Measurements from ENCODE around the gene PSMD12.
"Not testable (repeated sequence)": the region's sequence is repeated elsewhere in the genome, so short reads cannot be mapped to it uniquely, and the experiment has no call there.

Gene PSMD12

GRCh38 chr17:67366193-67367157, at the start of gene PSMD12:
Gene PSMD12, minus strand, starts transcription at chr17:67366577. Its CDS starts 58 bp downstream, at chr17:67366519.
- DNase-seq, result peak; percentile 98

- peak; percentile 1 for DNase-seq
Measured at GRCh38 chr17:67415291-67415690, 48.9 kb upstream of the PSMD12 start.

DNA sequence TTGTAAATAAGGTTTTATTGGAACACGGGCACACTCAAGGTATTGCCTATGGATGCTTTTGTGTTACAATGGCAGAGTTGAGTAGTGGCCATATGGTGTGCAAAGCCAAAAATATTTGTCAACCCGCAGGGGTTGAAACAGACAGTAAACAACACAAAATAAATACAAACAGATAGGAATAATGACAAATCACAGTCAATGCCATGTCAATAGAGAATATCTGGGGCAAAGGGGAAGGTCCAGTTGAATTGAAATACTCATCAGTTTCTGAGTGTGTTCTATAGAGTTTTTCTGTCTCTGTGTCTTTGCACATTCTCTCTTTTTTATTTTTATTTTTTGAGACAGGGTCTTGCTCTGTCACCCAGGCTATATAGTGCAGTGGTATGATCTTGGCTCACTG, 48.2 kb upstream of the PSMD12 start:
- DNase-seq, result no peak

GRCh38 chr17:67414130-67414529, 47.8 kb upstream of the PSMD12 start:
- no peak for DNase-seq

DNA sequence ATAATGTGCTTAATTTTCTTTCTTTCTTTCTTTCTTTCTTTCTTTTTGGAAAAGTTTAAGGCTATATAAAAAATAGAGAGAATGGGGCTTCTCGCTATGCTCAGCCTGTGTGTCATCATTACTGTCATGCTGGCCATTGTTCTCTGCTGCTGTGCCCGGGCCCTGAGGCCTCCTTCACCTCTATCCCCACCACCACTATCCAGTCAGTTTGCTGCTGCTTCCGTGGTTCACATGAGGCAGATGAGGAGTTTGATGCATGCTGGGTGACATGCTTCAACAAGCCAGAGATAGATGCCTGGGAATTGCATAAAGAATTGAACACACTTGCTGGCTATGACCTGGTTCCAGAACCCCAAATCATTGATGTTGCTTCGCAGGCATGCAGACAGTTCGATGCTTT, 47.0 kb upstream of the PSMD12 start:
- DNase-seq, result peak; percentile 21

DNA sequence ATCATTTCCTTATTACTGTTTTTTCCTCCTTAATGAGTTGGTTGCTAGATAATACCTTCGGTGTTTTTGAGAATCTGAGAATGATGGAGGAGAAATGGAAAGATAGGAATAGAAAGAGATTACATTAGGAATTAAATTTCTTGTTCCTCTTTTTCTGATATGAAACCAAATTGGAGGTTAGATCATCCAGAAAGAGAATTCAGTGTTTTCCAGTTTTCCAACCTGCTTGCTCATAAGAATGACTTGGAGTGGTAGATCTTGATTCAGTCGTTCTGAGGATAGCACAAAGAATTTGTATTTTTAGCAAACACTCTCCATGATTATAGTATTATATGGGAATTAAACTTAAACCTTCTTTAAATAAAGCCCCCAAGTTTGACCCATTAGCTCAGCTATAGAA, 46.6 kb upstream of the PSMD12 start:
- no peak for DNase-seq

DNA sequence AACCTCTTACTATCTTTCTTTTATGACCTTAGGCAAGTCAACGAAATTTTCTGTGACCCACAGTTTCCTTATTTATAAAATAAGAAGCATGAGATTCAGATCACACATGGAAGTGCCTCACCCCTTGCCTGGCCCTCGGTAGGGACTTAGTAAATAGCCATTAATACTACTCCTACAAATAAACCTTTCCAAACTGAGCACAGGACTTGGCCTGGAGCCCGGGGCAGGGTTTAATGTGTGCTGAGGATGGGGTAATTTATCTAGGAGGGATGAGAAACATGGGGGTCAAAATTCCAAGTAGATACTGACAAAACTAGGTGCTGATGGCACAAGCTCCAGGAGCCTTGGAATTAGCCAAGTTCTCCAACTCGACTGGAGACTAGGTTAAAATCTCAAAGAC, 45.7 kb upstream of the PSMD12 start:
- peak; percentile 36 for DNase-seq

GRCh38 chr17:67411397-67411796, 45.0 kb upstream of the PSMD12 start:
- DNase-seq, result peak; percentile 37

DNA sequence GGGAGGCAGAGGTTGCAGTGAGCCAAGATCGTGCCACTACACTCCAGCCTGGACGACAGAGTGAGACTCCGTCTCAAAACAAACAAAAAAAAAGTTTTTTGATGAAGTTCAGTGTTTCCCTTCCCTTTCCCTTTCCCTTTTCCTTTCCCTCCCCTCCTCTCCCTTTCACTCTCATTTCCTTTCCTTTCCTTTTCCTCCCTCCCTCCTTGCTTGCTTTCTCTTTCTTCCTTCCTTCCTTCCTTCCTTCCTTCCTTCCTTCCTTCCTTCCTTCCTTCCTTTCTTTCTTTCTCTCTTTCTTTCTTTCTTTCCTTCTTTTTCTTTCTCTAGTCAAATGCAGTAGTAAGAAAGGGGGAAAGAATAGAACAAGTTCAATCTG, 42.1 kb upstream of the PSMD12 start:
- not testable (repeated sequence) for DNase-seq

- DNase-seq, result peak; percentile 12
Measured at GRCh38 chr17:67403483-67403882, 37.1 kb upstream of the PSMD12 start.

DNA sequence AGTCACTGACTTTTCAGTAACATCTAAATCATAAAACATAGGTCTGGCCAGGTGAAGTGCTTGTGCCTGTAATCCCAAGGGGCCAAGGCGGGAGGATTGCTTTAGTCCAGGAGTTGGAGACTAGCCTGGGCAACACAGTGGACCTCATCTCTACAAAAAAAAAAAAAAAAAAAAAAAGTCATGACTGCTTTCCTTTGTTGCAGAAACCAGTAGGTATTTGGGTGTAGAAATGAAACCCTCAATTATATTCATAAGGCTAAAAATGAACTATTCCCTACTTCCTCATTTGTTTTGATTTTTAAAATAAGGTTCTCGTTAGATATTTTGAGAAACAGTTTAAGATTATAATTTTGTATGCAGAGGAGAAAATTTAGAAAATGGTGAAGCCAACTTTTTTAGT, 36.7 kb upstream of the PSMD12 start:
- DNase-seq, result peak; percentile 19

DNA sequence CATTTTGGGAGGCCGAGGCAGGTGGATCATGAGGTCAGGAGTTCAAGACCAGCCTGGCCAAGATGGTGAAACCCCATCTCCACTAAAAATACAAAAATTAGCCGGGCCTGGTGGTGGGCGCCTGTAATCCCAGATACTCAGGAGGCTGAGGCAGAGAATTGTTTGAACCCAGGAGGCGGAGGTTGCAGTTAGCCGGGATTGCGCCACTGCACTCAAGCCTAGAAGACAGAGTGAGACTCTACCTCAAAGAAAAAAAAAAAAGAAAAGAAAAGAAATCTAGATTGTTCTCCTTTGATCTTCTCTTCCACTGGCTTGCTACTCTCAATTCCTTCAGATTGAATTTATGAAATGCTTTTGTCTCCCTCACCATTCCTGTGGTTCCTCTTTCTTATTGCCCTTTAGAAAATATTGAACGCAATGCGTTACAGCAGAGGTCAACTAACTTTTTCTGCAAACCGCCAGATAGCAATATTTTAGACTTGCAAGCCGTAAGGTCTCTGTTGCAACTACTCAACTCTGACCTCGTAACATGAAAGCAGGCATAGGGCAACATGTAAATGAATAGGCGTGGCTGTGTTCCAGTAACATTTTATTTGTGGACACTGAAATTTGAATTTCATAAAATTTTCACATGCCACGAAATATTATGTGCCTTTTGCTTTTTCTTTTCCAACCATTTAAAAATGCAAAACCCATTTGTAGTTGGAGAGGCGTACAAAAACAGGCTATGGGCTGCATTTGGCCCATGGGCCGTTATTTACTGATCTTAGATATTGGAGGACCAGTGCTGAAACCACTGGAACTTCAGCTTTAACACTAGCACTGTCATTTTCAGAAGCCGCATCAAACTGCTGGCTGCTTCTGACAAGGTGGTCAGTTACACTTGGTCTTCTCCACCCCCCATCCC, 35.5 kb upstream of the PSMD12 start:
- peak; percentile 36 for DNase-seq

GRCh38 chr17:67401106-67401505, 34.7 kb upstream of the PSMD12 start:
- peak; percentile 37 for DNase-seq

DNA sequence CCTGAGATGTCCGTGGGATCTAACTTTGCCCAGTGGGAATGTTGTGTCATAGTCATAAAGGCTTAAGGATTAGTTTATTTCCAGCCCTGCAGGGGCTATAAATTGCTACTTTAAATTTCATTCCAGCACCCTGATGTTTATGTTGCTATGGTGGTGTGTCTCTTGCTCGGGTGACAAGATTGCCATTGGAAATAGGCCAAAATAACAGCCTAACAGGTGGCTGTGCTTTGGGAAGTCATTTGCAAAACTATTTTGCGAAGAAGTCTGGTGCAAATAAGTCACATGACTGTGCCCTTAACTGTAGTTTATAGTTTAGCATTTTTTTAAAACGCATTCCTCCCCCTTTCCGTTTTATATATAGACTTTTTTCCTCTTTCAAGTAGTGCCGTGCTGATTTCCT, 33.8 kb upstream of the PSMD12 start:
- DNase-seq, result peak; percentile 19

DNA sequence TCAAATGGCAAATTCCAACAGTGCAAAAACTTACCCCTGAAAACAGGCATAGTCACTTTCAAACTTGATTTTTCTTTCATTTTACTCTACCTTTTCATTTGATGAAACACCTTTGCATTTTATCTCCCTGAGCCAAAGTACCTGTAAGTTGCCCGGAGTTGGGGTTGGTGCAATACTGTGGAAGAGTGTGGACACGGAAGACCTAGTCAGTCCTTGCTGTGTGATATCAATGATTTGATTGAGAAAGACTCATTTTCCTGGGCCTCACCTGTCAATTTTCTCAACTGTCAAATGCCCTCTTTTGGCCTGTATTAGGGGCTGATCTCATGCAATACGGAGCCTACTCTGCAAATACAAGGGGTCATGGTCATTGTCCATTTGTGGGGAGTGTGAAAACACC, 33.3 kb upstream of the PSMD12 start:
- peak; percentile 13 for DNase-seq

DNA sequence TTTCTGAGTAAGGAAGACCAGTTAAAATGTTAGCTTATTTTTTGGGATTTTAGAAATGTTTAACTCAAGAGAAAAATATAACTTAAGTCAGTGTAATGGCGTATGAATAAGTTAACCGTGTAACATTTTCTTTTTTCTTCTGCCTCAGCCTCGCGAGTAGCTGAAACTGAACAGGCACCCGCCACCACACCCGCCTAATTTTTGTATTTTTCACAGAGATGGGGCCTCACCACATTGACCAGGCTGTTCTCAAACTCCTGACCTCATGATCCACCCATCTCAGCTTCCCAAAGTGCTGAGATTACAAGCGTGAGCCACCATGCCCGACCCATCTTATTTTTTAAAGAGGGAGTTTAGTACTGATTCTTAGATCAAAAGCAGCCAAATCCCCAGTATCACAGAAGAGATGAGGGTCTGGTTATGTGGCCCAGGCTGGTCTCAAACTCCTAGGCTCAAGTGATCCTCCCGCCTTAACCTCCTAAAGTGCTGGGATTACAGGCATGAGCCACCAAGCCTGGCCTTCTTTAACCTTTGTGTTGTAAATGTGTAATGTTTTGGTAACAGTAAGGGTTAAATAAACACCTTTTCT, 27.5 kb upstream of the PSMD12 start:
- no peak for DNase-seq

- DNase-seq, result no peak
Measured at GRCh38 chr17:67392111-67392510, 25.7 kb upstream of the PSMD12 start.

DNA sequence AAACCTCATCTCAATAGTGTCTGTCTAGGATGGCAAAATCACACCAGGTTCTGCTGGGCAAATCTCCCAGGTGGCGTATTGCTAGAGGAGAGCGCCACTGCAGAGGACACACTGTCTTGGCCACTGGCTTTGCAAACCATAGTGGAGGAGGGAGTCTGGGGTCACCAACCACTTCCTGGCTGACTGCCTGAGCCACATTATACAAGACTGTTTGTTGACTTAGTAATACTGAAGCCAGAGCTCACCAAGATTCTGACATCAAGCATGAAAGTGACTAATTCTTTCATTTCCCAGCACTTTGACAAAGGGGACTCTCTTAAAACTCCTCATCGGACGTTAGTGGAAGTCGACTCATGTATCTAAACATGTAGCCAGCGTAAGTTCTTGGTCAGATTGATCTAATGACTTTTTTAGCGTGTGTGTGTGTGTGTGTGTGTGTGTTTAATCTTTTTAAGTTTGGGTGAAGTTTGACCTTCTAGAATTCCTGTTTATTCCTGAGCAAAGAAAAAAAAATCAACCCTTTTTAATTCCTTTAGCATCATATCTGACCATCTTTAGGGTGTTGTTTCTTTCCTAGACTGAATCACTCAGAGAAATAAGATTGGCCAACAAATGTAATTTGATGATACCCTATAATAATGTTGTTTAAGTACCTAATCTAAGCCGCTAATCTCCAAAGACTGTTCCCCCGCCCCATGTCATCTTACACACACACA, 24.4 kb upstream of the PSMD12 start:
- peak; percentile 83 for DNase-seq

DNA sequence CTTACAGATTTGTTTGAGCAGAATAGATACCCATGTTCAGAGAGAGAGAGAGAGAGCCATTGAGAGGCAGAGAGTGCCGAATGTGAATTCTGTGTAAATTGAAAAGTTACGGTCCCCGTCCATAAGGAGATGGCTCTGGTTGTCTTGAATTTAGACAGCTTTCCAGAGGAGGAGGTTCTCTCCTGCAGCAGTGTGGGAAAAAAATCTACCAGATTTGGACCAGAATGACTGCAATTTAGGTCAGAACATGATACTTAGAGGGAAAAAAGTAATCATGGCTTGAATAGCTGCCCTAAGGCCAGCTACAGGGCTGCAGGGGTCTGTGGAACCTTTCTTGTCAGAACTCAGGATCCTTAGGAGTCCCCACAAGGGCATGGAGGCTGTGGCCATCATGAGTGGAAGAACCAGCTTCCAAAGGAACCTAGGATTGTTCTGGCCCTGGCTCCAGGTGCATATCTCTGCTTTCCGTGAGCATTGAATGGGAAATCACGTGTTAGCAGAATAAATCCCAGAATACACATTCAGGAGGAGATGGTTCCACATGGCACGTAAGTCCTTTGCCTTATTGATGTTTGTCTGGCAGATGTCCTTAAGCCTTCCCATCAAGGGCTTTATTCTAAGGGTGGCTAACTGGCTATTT, 23.7 kb upstream of the PSMD12 start:
- no peak for DNase-seq

- peak; percentile 56 for DNase-seq
Measured at GRCh38 chr17:67388986-67389385, 22.6 kb upstream of the PSMD12 start.

DNA sequence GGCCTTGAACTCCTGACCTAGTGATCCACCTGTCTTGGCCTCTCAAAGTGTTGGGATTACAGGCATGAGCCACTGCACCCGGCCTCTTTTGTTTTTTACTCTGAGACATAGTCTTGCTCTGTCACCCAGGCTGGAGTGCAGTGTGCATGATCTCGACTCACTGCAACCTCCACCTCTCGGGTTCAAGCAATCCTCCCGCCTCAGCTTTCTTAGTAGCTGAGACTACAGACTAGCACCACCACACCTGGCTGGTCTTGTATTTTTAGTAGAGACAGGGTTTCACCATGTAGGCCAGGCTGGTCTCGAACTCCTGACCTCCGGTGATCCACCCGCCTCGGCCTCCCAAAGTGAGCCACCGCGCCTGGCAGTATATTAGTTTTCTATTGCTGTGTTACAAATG, 22.2 kb upstream of the PSMD12 start:
- DNase-seq, result peak; percentile 60

DNA sequence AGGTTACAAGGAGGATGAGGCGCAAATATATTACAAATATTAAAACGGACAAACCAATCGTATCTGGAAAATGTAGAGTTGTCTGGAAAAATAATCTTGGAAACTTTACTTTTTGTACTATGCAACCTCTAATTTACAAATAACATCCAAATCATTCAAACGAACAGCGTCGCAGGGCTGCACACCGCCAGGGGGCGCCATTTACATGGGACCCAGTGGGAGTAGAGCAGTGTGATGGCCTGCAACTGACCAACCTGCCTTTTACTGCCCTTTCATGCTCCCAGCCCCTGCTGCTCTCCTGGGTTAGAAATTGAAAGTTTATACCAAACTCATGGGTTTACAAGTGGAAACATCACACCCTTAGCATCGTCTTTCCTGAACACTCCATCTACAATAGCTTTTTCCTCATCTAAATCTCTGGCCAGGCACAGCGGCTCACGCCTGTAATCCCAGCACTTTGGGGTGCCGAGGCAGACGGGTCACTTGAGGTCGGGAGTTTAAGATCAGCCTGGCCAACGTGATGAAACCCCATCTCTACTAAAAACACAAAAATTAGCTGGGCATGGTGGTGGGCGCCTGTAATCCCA, 20.7 kb upstream of the PSMD12 start:
- peak; percentile 89 for DNase-seq

All from activated effector memory CD4-positive, alpha-beta T cell treated with anti-CD3 and anti-CD28 coated beads, Interleukin-2, amount 50 U/mL, for 16 hours (primary cell).